ENCODE measurements around the gene PRL. TPM values are rescaled to one million over a fixed set of nuclear protein-coding genes. Genes with fewer than 3 reads are reported as not detected.

Gene PRL
- total RNA-seq, 1 donor from 2014 or later = not detected

- DNase-seq (ENCODE audit: low read depth) (no peak), FAIRE-seq (no peak)
- no peak overlapping the region for H3K27ac Mint-ChIP-seq (ENCODE audit: unreplicated experiment)
- H3K4me1 ChIP-seq (ENCODE audit: insufficient read depth, low read length) = peaks cover 8% of the 10 kb centered on the region
- no peak overlapping the region for H3K4me2 ChIP-seq (ENCODE audit: low read length)
- peaks cover 3% of the 10 kb centered on the region for H3K9me3 Mint-ChIP-seq (ENCODE audit: unreplicated experiment)
- H3K79me2 ChIP-seq (ENCODE audit: insufficient read depth, low read length) = no peaks in the 10 kb centered on the region
- TF ChIP-seq EZH2 (IDR thresholded peaks at IDR 0.05; ENCODE audit: insufficient read depth, low read length) (no peak), CTCF (IDR thresholded peaks at IDR 0.05; ENCODE audit: insufficient read depth, low read depth, low read length) (no peak)
- H3K27me3 ChIP-seq (ENCODE audit: insufficient read depth, low read length) = no peaks in the 10 kb centered on the region
- no peaks in the 10 kb centered on the region for H3K9me3 ChIP-seq (ENCODE audit: insufficient read depth, low read depth, low read length)
- H3K36me3 Mint-ChIP-seq (ENCODE audit: low read depth, unreplicated experiment) = no peaks in the 10 kb centered on the region
- H2AFZ ChIP-seq (ENCODE audit: low read depth, low read length) = no peak overlapping the region
- H3K27me3 Mint-ChIP-seq (ENCODE audit: low read depth, unreplicated experiment) = no peaks in the 10 kb centered on the region
- H3K4me1 Mint-ChIP-seq (ENCODE audit: low read depth, unreplicated experiment) = peaks cover 26% of the 10 kb centered on the region
- no peaks in the 10 kb centered on the region for H4K20me1 ChIP-seq (ENCODE audit: insufficient read depth, low read length)
- no peaks in the 10 kb centered on the region for H3K36me3 ChIP-seq (ENCODE audit: insufficient read depth, low read length)
- no peak overlapping the region for H3K27ac ChIP-seq (ENCODE audit: low read depth, low read length)
- no peak overlapping the region for H3K4me3 ChIP-seq (ENCODE audit: insufficient read depth, low read depth, low read length)
- H3K4me3 Mint-ChIP-seq (ENCODE audit: unreplicated experiment) = no peak overlapping the region
- H3K9ac ChIP-seq (ENCODE audit: low read length) = no peak overlapping the region
Observed at GRCh38 chr6:22326500-22326899, 29.7 kb upstream of the PRL start.

- no peak for TF ChIP-seq CTCF (IDR thresholded peaks at IDR 0.05; ENCODE audit: insufficient read depth, low read depth, low read length)
- TF ChIP-seq EZH2 (IDR thresholded peaks at IDR 0.05; ENCODE audit: insufficient read depth, low read length) = no peak
- Mint-ChIP-seq H3K9me3 (ENCODE audit: unreplicated experiment) (peaks cover 3% of the 10 kb centered on the region), H3K27me3 (ENCODE audit: low read depth, unreplicated experiment) (no peaks in the 10 kb centered on the region), H3K4me3 (ENCODE audit: unreplicated experiment) (no peak overlapping the region), H3K27ac (ENCODE audit: unreplicated experiment) (no peak overlapping the region), H3K4me1 (ENCODE audit: low read depth, unreplicated experiment) (peaks cover 31% of the 10 kb centered on the region), H3K36me3 (ENCODE audit: low read depth, unreplicated experiment) (no peaks in the 10 kb centered on the region)
- Histone ChIP-seq H3K79me2 (ENCODE audit: insufficient read depth, low read length) (no peaks in the 10 kb centered on the region), H3K4me3 (ENCODE audit: insufficient read depth, low read depth, low read length) (no peak overlapping the region), H4K20me1 (ENCODE audit: insufficient read depth, low read length) (no peaks in the 10 kb centered on the region), H3K27me3 (ENCODE audit: insufficient read depth, low read length) (no peaks in the 10 kb centered on the region), H3K36me3 (ENCODE audit: insufficient read depth, low read length) (no peaks in the 10 kb centered on the region), H3K4me2 (ENCODE audit: low read length) (no peak overlapping the region), H3K9ac (ENCODE audit: low read length) (no peak overlapping the region), H3K9me3 (ENCODE audit: insufficient read depth, low read depth, low read length) (no peaks in the 10 kb centered on the region), H3K27ac (ENCODE audit: low read depth, low read length) (no peak overlapping the region), H3K4me1 (ENCODE audit: insufficient read depth, low read length) (peaks cover 15% of the 10 kb centered on the region), H2AFZ (ENCODE audit: low read depth, low read length) (no peak overlapping the region)
- DNase-seq (ENCODE audit: low read depth) = no peak
- FAIRE-seq = no peak
Observed at GRCh38 chr6:22325481-22325880, 28.6 kb upstream of the PRL start.

- H4K20me1 ChIP-seq (ENCODE audit: insufficient read depth, low read length) = no peaks in the 10 kb centered on the region
- Mint-ChIP-seq H3K4me1 (ENCODE audit: low read depth, unreplicated experiment) (peaks cover 41% of the 10 kb centered on the region), H3K4me3 (ENCODE audit: unreplicated experiment) (no peak overlapping the region), H3K27me3 (ENCODE audit: low read depth, unreplicated experiment) (no peaks in the 10 kb centered on the region), H3K9me3 (ENCODE audit: unreplicated experiment) (peaks cover 3% of the 10 kb centered on the region), H3K27ac (ENCODE audit: unreplicated experiment) (no peak overlapping the region), H3K36me3 (ENCODE audit: low read depth, unreplicated experiment) (no peaks in the 10 kb centered on the region)
- no peak overlapping the region for H2AFZ ChIP-seq (ENCODE audit: low read depth, low read length)
- FAIRE-seq = no peak
- no peak overlapping the region for H3K27ac ChIP-seq (ENCODE audit: low read depth, low read length)
- H3K27me3 ChIP-seq (ENCODE audit: insufficient read depth, low read length) = no peaks in the 10 kb centered on the region
- no peaks in the 10 kb centered on the region for H3K36me3 ChIP-seq (ENCODE audit: insufficient read depth, low read length)
- H3K4me2 ChIP-seq (ENCODE audit: low read length) = no peak overlapping the region
- TF ChIP-seq EZH2 (IDR thresholded peaks at IDR 0.05; ENCODE audit: insufficient read depth, low read length) = no peak
- TF ChIP-seq CTCF (IDR thresholded peaks at IDR 0.05; ENCODE audit: insufficient read depth, low read depth, low read length) = no peak
- H3K79me2 ChIP-seq (ENCODE audit: insufficient read depth, low read length) = no peaks in the 10 kb centered on the region
- H3K4me3 ChIP-seq (ENCODE audit: insufficient read depth, low read depth, low read length) = no peak overlapping the region
- DNase-seq (ENCODE audit: low read depth) = no peak
- H3K4me1 ChIP-seq (ENCODE audit: insufficient read depth, low read length) = peaks cover 23% of the 10 kb centered on the region
- H3K9ac ChIP-seq (ENCODE audit: low read length) = no peak overlapping the region
- H3K9me3 ChIP-seq (ENCODE audit: insufficient read depth, low read depth, low read length) = no peaks in the 10 kb centered on the region
Observed at GRCh38 chr6:22323848-22324247, 27.0 kb upstream of the PRL start.

All from astrocyte (in vitro differentiated cells and primary cell).